GM23248 (cell line): ENCODE results near the gene TMEM203.

Source experiments
- EZH2 ChIP-seq: fragments of 200-600 bp; sonication (generic); IDR thresholded peaks from 2 replicates; pipeline ENCODE4 v1.6.1; 2018; ENCODE audit warnings: antibody characterized with exemption, mild to moderate bottlenecking; ENCODE audit not compliant: insufficient read depth, poor library complexity, severe bottlenecking
- EZH2phosphoT487 ChIP-seq: fragments of 200-600 bp; sonication (generic); IDR thresholded peaks from 2 replicates; pipeline ENCODE4 v1.6.1; 2018; ENCODE audit warnings: antibody characterized with exemption, moderate library complexity, mild to moderate bottlenecking, low read depth; ENCODE audit not compliant: insufficient read depth

DNA sequence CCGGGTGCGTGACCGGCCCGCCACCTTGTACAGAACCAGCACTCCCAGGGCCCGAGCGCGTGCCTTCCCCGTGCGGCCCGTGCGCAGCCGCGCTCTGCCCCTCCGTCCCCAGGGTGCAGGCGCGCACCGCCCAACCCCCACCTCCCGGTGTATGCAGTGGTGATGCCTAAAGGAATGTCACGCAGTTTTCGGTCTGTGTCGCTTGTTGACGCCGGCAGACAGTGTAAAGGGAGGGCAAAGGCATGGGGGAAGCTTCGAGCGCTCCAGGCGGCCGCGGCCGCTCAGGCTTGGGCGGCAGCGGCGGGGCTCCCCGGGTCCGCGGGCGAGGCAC is 36.9 kb downstream of the TMEM203 start:
- TF ChIP-seq EZH2 (peak; percentile 77), EZH2phosphoT487 (no peak)
